Panc1 (cell line): Measurements from ENCODE around the gene OSGIN1. TPM values are rescaled to one million over a fixed set of nuclear protein-coding genes. Genes with fewer than 3 reads are reported as not detected.

Source experiments
- ATAC-seq: fragments of 200-7000 bp; cut with Tn5 transposase; 2 replicates; pipeline ENCODE4 v1.9.1; 2020; ENCODE audit warnings: mild to moderate bottlenecking, moderate library complexity
- BruUV-seq: library from RNA; stranded (reverse); fragments of 400-500 nt; replicated peaks from 2 replicates; lab custom pipeline; 2021; lab: Mats Ljungman, UMichigan
- CTCF ChIA-PET: fragments of 300-600 bp; sonication (Branson Sonifier 250); formaldehyde crosslinking; loops from one replicate; lab custom pipeline; 2022; ENCODE audit warnings: antibody characterized with exemption; lab: Charles Lee
- POLR2A ChIA-PET: fragments of 300-600 bp; sonication (Branson Sonifier 250); formaldehyde crosslinking; loops from one replicate; lab custom pipeline; 2022; ENCODE audit warnings: antibody characterized with exemption; lab: Charles Lee
- DNase-seq: peaks from one replicate; pipeline ENCODE4 v3.0.0-alpha.2; 2010; ENCODE audit warnings: low read depth, low spot score
- H3K27ac ChIP-seq: 2 replicates; pipeline ENCODE4 v1.5.1; 2011; ENCODE audit warnings: mild to moderate bottlenecking, low read length, inconsistent platforms
- H3K27me3 ChIP-seq: fragments of 200-500 bp; sonication (Bioruptor generic); 2 replicates; pipeline ENCODE4 v1.6.0; 2014; ENCODE audit warnings: low read length, inconsistent platforms; ENCODE audit not compliant: control insufficient read depth, insufficient read depth
- H3K36me3 ChIP-seq: fragments of 200-500 bp; sonication (Bioruptor generic); 2 replicates; pipeline ENCODE4 v1.5.1; 2014; ENCODE audit warnings: inconsistent platforms, mild to moderate bottlenecking, low read length, moderate library complexity; ENCODE audit not compliant: control insufficient read depth, insufficient read depth
- H3K4me1 ChIP-seq: 2 replicates; pipeline ENCODE4 v1.5.1; 2011; ENCODE audit warnings: inconsistent platforms, mild to moderate bottlenecking, low read length, moderate library complexity; ENCODE audit not compliant: control insufficient read depth, insufficient read depth
- H3K4me3 ChIP-seq, 2 experiments: 2 replicates each; pipeline ENCODE4 v1.5.1; 2011 to 2012; ENCODE audit warnings: low read depth in 2 of 2, low read length in 2 of 2, mild to moderate bottlenecking in 2 of 2, inconsistent platforms in 1 of 2, moderate library complexity in 1 of 2
- H3K9me3 ChIP-seq: fragments of 200-500 bp; sonication (Bioruptor generic); 2 replicates; pipeline ENCODE4 v1.5.1; 2014; ENCODE audit warnings: low read depth, mild to moderate bottlenecking, inconsistent platforms, low read length, moderate library complexity; ENCODE audit not compliant: control insufficient read depth, insufficient read depth
- POLR2AphosphoS5 ChIP-seq: IDR thresholded peaks from 2 replicates; pipeline ENCODE4 v1.6.1; 2012; ENCODE audit warnings: mild to moderate bottlenecking, low read depth, low read length, moderate library complexity
- SIN3A ChIP-seq: IDR thresholded peaks from 2 replicates; pipeline ENCODE4 v1.6.1; 2012; ENCODE audit warnings: low read depth, mild to moderate bottlenecking, low read length, moderate library complexity, borderline replicate concordance; ENCODE audit not compliant: insufficient read depth
- TCF7L2 ChIP-seq: IDR thresholded peaks from 2 replicates; pipeline ENCODE4 v1.6.1; 2011; ENCODE audit warnings: mild to moderate bottlenecking, low read depth, low read length, inconsistent platforms
- in situ Hi-C: cut with HindIII; loops from 2 replicates; pipeline ENCODE4 v1.10.0; 2016; ENCODE audit warnings: low sequenced_read_pairs, low pct_unique_long_range_greater_than_20kb
- intact Hi-C: fragments of 100-400 bp; cut with micrococcal nuclease; formaldehyde crosslinking; loops from one replicate; pipeline ENCODE4 v1.10.0; 2022; ENCODE audit not compliant: unreplicated experiment
- total RNA-seq: library from RNA; stranded (reverse); gene quantifications from one replicate; pipeline ENCODE4 v1.2.1, GENCODE V29; 2021; ENCODE audit not compliant: unreplicated experiment
- TF ChIP-seq, protein P1 (sequence below): fragments of 450-650 bp; IDR thresholded peaks from 2 replicates; pipeline ENCODE4 v1.5.1; 2017; ENCODE audit warnings: mild to moderate bottlenecking
- TF ChIP-seq, protein P2 (sequence below), 2 experiments: IDR thresholded peaks; 2 replicates each; pipeline ENCODE4 v1.6.1; 2011 to 2012; ENCODE audit warnings: low read depth in 2 of 2, control low read depth in 1 of 2, low read length in 1 of 2, mild to moderate bottlenecking in 1 of 2, moderate library complexity in 1 of 2; ENCODE audit not compliant: insufficient read depth in 1 of 2

OSGIN1 gene
- total RNA-seq, 1 experiment from 2014 or later, result 4.9 TPM

DNA sequence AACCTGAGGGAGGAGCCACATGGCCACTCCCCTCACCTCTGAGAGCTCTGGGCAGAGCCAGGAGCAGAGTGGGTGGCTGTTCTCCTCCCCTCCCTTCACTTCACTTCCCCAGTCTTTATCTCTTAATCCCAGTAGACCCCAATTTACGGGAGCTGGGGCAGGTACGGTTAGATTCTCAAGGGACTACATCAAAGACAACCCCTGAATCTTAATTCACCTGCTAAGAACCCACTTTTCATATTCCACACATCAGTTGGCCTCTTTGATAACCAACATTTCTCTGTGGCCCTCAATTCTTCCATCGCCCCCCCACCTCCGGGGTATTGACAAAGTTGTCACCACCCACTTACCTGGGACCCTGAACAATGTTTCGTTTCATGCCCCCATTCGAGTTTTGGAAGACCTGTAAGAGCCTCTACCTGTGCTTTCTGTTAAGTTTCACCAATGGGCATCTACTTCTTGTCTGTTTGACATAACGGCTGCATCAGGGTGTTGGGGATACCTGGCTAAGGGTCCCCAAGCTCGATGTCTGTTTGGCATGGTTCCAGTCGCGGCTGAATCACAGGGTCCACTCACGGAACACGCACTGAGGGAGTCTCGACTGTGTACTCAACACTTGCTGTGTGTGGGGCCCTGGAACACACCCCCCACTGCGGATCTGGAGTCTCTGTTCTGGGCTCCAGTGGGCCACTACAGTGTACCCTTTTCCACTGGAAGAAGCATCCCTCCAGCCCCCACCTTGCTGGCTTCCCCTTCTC is 61.7 kb downstream of the OSGIN1 start:
- ATAC-seq, result no peak
- H3K27ac ChIP-seq, result no peak overlapping the region
- no peaks in the 10 kb centered on the region for H3K9me3 ChIP-seq
- no peak overlapping the region for H3K4me3 ChIP-seq
- in situ Hi-C loops, result no loop called here
- no TSS peak for BruUV-seq
- no peaks in the 10 kb centered on the region for H3K27me3 ChIP-seq
- no peak for DNase-seq
- intact Hi-C loops, result no loop called here
- ChIA-PET POLR2A (interaction anchor here (0.6 kb wide), 1 partner anchor 30 kb away, joined by 3 read pairs; no protein-coding TSS in a partner anchor), CTCF (interaction anchor here (0.6 kb wide), 1 partner anchor 44 kb away, joined by 3 read pairs; no protein-coding TSS in a partner anchor)
- H3K36me3 ChIP-seq, result no peaks in the 10 kb centered on the region
- TF ChIP-seq SIN3A, result no peak
- no peak for TF ChIP-seq TCF7L2
- TF ChIP-seq, protein P1, sequence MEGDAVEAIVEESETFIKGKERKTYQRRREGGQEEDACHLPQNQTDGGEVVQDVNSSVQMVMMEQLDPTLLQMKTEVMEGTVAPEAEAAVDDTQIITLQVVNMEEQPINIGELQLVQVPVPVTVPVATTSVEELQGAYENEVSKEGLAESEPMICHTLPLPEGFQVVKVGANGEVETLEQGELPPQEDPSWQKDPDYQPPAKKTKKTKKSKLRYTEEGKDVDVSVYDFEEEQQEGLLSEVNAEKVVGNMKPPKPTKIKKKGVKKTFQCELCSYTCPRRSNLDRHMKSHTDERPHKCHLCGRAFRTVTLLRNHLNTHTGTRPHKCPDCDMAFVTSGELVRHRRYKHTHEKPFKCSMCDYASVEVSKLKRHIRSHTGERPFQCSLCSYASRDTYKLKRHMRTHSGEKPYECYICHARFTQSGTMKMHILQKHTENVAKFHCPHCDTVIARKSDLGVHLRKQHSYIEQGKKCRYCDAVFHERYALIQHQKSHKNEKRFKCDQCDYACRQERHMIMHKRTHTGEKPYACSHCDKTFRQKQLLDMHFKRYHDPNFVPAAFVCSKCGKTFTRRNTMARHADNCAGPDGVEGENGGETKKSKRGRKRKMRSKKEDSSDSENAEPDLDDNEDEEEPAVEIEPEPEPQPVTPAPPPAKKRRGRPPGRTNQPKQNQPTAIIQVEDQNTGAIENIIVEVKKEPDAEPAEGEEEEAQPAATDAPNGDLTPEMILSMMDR, result no peak
- no peaks in the 10 kb centered on the region for H3K4me1 ChIP-seq

DNA sequence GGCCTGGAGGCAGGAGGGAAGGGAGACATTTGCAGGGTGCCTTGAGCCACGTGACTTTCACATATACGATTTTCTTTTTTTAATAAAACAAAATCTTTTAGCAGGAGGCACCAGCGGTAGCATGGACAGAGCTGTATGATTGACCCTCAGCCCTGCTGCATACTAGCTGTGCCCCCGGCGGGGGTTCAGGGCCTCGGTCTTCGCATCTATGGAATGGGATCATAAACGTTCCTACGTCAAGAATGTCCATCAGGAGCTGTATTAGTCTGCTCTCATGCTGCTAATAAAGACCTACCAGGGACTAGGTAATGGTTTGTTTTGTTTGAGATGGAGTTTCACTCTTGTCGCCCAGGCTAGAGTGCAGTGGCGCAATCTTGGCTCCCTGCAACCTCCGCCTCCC is 62.4 kb downstream of the OSGIN1 start:
- BruUV-seq, result no TSS peak
- Histone ChIP-seq H3K27ac (no peak overlapping the region), H3K36me3 (no peaks in the 10 kb centered on the region), H3K4me3 (no peak overlapping the region), H3K9me3 (no peaks in the 10 kb centered on the region), H3K27me3 (no peaks in the 10 kb centered on the region), H3K4me1 (no peaks in the 10 kb centered on the region)
- DNase-seq (no peak), ATAC-seq (no peak)
- POLR2A ChIA-PET, result no interaction called here
- intact Hi-C loops (no loop called here), in situ Hi-C loops (no loop called here)
- TF ChIP-seq POLR2AphosphoS5 (no peak), SIN3A (no peak), TCF7L2 (no peak)
- TF ChIP-seq, protein P2, sequence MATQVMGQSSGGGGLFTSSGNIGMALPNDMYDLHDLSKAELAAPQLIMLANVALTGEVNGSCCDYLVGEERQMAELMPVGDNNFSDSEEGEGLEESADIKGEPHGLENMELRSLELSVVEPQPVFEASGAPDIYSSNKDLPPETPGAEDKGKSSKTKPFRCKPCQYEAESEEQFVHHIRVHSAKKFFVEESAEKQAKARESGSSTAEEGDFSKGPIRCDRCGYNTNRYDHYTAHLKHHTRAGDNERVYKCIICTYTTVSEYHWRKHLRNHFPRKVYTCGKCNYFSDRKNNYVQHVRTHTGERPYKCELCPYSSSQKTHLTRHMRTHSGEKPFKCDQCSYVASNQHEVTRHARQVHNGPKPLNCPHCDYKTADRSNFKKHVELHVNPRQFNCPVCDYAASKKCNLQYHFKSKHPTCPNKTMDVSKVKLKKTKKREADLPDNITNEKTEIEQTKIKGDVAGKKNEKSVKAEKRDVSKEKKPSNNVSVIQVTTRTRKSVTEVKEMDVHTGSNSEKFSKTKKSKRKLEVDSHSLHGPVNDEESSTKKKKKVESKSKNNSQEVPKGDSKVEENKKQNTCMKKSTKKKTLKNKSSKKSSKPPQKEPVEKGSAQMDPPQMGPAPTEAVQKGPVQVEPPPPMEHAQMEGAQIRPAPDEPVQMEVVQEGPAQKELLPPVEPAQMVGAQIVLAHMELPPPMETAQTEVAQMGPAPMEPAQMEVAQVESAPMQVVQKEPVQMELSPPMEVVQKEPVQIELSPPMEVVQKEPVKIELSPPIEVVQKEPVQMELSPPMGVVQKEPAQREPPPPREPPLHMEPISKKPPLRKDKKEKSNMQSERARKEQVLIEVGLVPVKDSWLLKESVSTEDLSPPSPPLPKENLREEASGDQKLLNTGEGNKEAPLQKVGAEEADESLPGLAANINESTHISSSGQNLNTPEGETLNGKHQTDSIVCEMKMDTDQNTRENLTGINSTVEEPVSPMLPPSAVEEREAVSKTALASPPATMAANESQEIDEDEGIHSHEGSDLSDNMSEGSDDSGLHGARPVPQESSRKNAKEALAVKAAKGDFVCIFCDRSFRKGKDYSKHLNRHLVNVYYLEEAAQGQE (IDR thresholded peaks at IDR 0.05; ENCODE audit: insufficient read depth in 1 of 2, low read depth in 2 of 2, low read length in 1 of 2), result no peak
- TF ChIP-seq, protein P1, result no peak
- CTCF ChIA-PET, result no interaction called here

Other genes starting within 250 kb of the OSGIN1 start
- gene HSBP1, start 145.3 kb upstream of the OSGIN1 start, total RNA-seq, result 117 TPM
- gene MLYCD, start 54.1 kb upstream of the OSGIN1 start, total RNA-seq, result 2.2 TPM
- 0.33 TPM for gene NECAB2, start 15.0 kb downstream of the OSGIN1 start, total RNA-seq
- not detected for gene SLC38A8, start 89.6 kb downstream of the OSGIN1 start, total RNA-seq
- gene MBTPS1, start 163.7 kb downstream of the OSGIN1 start, total RNA-seq, result 66.8 TPM
- gene HSDL1, start 191.9 kb downstream of the OSGIN1 start, total RNA-seq, result 24.6 TPM
- gene DNAAF1, start 192.1 kb downstream of the OSGIN1 start, total RNA-seq, result not detected
- 31.9 TPM for gene TAF1C, start 233.8 kb downstream of the OSGIN1 start, total RNA-seq
- not detected for gene ADAD2, start 237.9 kb downstream of the OSGIN1 start, total RNA-seq